HG02840 (cell line): ENCODE measurements around the gene USO1.
"Not testable (repeated sequence)": the region's sequence is repeated elsewhere in the genome, so short reads cannot be mapped to it uniquely, and the experiment has no call there.

ENCODE experiments used
- ATAC-seq: cut with Tn5 transposase; IDR thresholded peaks from one replicate; pipeline ENCODE4 v1.9.1; 2021; ENCODE audit warnings: mild to moderate bottlenecking, moderate library complexity, moderate number of reproducible peaks; ENCODE audit not compliant: unreplicated experiment, low FRiP score

USO1 gene

DNA sequence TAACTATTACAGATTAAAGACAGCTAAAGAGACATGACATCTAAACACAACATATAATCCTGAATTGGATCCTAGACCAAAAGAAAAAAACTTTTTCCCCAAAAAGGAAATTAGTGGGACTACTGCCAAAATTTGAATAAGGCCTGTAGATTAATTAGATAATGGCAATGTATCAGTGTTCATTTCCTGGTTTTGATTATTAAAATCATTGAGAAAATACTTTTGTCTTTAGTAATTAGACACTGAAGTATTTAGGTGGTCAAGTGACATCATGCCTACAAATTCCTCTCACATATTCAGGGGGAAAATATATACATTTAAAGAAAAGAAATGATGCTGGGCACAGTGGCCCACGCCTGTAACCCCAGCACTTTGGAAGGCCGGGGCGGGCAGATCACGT is 10.4 kb upstream of the USO1 start:
- no peak for ATAC-seq

DNA sequence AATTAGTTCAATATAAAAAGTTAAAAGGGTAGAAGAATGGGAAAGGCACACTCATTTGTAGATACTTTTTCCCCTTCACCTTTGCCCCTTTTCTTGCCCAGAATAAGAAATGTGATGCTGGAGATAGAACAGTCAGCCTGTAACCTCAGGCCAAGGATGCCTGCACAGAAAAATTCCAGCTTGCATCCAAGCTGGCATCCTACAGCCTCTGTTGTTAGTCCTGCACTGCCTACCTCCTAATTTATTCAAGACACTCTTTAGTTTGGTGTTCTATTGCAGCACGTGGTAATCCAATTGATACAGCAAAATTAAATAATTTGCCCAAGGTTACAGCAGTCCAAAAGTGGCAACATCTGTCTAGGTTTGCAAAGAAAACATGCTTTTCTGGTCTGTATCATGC is 9.7 kb upstream of the USO1 start:
- ATAC-seq, result no peak

DNA sequence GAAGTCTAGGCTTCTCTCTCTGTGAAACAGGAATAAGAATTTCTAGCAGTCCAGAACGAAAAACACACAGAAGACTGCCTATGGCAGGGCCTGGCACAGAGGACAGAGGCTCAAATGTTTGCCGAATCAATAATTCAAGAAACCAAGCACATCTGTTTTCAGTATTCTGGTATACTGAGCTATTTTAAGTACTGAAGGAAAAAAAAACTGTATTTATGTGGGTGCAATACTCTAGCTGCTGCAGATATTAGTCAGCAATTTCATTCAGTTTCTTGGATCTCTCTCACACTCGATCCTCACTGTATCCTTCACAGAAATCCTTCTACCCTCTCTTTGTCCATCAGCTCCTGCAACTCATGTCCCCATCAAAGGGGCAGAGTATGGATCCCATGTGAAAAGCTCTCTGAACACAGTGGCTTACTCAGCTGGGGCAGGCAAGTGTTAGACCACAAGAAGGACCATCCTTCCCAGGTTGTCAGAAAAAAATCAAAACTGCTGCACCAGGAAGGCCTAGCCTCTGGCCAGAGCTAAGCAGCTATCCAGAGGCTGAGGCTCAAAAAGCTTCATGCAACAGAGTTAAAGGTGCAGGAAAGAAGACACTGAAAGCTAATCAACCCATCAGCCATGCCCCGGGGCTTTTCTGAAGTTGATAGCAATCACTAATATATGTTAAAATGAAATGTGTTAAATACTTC is 9.1 kb upstream of the USO1 start:
- no peak for ATAC-seq

- ATAC-seq, result not testable (repeated sequence)
Observed at GRCh38 chr4:75716054-75716453, 8.3 kb upstream of the USO1 start.

DNA sequence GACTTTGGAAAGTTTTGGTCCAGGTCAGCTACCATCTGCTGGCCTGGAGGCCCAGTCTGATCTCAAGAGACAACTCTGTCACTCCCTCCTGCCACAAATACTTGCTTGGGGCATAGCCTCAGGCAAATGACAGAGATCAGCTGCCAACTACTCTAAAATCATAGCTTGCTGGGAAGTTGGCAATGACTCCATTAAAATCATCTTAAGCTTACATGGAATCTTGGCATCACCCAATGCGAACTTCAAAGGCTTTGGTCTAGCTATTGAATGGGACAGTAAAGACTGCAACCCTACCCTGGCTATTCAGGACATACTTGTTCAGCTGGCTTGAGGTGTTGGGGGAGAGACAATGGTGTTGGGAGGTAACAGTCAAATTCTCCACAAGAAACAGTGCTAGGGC is 7.0 kb upstream of the USO1 start:
- no peak for ATAC-seq

DNA sequence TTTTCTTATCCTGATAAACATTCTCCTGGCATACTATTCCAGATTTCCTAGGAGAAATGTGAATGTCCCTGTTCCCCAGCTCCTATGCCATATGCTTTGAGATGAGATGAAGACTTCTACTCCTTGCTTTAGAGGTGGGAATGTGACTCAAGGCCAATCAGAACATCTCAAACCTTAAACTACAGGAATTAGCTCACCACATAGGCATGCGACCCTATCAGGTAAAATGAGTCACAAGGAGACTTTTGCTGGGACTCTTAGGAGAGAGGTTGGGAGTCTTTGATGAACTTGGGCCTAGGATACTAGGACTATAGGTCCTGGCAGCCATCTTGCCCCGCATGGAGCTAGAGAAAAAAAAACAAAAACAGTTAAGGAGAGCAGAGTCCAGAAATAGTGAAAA is 5.8 kb upstream of the USO1 start:
- ATAC-seq, result no peak

- no peak for ATAC-seq
Observed at GRCh38 chr4:75722417-75722816, 2.0 kb upstream of the USO1 start.

DNA sequence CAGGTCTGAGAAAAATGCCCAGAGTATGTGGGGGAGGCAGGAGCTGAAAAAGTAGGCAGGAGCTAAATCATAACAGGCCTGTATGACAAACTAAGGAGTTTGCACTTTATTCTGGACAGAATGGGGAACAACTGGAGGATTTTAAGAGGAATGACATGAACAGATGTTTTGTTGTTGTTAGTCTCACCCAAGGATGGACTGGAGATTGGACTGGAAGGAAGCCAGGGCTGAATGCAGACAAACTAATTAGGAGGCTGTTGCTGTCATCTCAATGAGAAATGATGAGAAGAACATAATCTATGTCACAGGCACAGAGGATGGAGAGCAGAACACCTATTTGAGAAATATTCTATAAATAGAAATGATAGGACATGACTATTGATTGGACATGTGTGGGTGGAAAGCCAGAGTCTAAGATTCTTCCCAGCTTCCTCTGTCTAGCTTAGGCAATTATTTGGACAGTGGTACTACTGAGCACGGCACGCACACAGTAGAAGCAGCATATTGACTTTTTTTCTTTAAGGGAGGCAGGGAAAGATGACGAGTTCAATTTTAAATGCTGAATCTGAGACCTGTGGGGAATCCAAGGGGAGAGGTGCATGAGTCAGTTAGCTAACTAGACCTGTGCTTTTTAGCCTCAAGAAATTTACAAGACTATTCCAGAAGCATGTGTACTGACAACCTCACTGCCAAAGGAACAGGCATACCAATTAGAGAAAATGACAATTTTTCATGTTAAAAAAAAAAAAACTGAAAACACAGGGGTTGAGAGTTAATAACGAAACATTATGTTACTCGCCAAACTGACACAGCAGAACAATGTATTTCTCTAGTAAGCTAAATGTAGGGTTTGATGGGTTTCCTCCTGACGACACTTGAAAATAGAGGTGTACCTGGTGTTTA is 963 bp upstream of the USO1 start:
- ATAC-seq, result no peak

DNA sequence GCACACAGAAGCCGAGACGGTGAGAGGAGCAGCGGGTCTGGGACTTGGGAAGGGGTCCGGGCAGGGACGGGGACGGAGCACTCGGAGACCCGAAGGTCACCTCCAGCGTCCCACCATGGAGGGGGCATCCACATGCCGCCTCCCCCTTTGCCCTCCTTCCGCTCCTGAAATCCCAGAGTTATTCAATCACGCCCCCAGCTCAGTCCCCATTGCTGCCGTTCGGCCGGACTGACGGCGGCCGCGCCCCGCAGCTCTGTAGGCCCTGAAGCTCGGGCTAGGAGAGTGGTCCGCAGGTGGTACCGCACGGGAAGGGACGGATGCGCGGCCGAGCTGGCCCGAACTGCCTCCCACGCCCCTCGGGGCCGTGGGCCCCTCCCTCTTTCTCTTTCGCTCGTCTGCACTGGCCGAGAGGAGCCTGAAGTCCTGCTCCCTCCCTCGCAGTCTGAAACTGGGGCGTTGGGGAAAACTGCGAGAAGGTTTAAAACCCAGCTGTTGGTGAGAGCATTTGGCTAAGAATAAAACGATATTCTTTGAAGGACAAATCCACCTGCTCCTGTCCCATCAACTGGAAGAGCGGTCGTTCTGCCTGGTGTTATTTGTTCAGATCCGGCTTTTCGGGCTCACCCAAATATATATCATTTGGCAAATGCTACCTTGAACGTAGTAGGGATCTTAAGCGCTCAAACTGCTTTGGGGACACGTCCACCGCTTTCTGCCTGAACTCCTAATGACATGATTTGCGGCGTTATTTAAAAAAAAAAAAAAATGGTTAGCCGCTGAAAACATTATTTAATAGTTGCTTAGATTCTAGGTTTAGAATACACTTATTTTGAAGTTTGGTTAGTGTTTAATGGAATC is 719 bp downstream of the USO1 start:
- peak; percentile 47 for ATAC-seq

DNA sequence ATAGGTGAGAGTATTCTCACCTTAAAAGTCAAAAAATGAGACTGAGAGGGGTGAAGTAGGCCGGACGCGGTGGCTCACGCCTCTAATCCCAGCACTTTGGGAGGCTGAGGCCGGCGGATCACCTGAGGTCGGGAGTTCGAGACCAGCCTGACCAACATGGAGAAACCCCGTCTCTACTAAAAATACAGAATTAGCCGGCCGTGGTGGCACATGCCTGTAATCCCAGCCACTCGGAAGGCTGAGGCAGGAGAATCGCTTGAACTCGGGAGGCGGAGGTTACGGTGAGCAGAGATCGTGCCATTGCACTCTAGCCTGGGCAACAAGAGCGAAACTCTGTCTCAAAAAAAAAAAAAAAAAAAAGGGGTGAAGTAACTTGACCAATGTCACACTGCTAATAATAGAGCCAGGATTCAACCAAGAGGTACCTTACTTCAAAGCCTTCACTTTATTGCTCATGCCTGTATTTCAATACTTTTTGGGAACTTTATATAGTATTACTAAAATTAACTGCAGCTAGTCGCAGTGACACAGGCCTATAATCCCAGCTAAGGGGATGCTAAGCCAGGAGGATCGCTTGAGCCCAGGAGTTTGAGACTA is 1.7 kb downstream of the USO1 start:
- not testable (repeated sequence) for ATAC-seq

- ATAC-seq, result no peak
Observed at GRCh38 chr4:75726577-75726976, 2.2 kb downstream of the USO1 start.

DNA sequence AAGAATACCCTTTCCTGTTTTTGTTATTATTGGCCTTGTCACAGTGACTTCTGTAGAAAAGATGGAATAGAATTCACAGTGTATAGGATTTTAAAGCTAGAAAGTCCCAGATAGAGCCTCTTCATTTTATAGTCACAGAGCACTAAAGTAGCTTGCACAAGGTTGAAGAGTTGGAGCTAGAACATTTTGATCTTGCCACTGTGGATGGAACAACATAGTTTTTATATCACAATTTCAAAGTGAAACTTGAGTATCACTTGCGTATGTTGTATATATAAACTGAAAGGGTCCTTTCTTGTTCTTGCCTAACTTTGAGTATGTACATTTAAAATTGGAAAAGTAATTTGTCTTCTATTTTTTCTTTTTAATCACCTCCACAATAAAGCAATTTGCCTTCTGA is 2.7 kb downstream of the USO1 start:
- ATAC-seq, result no peak

DNA sequence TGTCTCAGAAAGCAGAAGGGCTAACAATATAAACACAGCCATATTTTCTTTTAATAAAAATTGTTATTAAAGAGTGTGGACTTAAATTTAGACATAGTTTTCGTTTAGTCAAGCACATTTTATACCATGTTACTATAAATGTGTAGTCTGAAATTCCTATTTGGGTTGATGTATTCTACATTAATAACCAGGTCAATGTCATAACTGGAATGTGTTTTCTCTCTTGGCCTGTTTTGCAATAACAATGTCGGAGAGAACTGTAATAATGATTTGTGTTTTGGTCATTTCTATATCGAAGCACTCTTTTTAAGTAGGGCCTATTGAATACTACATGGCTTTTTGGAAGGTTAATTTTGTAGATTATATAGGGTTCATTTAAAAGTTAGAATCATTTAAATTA is 5.5 kb downstream of the USO1 start:
- ATAC-seq, result no peak

- no peak for ATAC-seq
Observed at GRCh38 chr4:75733369-75733768, 9.0 kb downstream of the USO1 start.

DNA sequence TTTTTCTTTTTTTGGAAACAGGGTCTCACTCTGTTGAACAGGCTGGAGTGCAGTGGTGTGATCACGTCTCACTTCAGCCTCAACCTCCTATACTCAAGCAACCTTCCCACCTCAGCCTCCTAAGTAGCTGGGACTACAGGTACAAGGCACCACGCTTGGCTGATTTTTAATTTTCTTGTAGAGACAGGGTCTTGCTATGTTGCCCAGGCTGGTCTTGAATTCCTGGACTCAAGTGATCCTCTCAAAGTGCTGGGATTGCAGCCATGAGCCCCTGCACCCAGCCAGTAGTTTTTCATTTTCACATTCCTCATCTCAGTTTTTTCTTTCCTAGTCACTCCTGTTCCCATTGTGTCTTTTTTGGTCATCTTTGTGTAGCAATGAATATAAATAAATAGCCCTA is 11.1 kb downstream of the USO1 start:
- ATAC-seq, result no peak

DNA sequence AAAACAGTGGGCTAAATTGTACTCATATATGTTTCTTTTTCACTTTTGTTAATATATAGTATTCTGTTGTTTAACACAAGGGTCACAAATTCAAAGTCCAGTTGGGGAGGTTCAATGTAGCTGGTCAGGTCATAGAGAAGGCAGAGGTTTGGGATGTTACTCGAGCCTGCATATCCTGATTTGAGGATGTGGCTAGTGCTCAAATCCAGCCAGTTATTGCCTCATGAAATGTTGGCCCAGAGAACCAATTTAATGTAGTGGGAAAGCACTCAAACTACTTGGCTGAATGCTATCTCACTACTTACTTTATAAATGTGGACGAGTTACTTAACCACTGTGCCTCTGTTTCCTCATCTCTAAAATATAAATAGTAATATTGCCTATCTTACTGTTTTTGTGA is 12.5 kb downstream of the USO1 start:
- no peak for ATAC-seq

GRCh38 chr4:75737398-75737797 is 13.0 kb downstream of the USO1 start:
- no peak for ATAC-seq

GRCh38 chr4:75741027-75741426 is 16.6 kb downstream of the USO1 start:
- no peak for ATAC-seq

DNA sequence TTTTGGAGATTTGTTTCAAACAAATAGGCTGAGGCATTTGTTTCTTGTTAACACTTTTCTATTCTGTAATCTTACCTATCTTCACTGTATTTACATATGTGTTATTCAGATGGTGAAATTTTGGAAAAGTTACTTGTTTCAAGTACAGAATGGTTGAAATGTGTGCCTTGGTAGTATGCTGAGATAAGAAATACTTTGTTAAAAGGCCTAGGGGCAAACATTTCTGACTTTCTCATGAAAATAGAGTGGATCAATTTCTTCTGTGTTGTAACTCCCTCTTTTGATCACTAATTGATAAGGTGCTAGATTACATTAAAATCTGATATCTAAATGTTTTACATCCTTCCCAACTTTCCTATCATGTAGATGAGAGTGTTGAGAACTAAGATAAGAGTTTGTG is 18.1 kb downstream of the USO1 start:
- no peak for ATAC-seq

DNA sequence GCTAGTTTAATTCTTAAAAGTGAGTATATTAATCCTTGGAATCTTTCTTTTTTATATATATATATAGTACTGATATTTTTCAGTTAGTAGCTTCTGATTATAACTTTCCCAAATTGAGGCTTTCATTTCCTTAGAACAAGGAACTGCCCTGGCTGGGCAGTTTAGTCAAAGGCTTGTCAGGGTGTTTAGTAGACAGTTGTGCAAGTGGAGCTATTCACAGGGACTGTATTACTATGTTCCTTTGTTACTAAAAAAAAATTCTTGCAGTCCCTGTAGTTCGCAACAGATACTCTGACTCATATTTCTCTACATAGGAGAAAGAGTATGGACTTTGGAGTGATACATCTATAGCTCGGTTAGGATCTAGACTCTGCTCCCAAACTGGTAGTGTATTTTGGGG is 20.8 kb downstream of the USO1 start:
- ATAC-seq, result no peak
